ENCODE data around the gene BICD1. TPM values are rescaled to one million over a fixed set of nuclear protein-coding genes. Genes with fewer than 3 reads are reported as not detected.

Gene BICD1
- polyA plus RNA-seq, 1 of the 3 experiments (the other 2 are of a cell fraction), result 12.1 TPM

DNA sequence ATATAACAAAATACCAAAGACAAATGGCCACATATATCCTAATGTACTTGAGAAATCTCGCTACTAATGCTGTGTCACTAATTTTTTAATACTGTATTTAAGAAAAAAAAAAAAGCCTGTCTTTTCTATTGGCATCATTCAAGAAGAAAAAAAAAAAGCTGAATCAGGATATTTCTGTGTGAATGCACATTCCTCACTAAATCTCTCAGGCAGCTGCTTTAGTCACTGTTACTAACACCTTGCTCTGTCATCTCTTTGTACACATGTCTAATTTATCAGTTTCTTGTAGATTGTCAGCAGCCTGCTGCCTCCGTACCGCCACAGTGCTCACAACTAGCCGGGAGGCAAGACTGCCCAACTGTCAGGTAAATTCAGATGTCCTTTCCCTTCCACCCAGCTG lies 260.7 kb downstream of the BICD1 start:
- no peaks in the 10 kb centered on the region for H3K9me2 ChIP-seq
- H3K9ac ChIP-seq, result no peak overlapping the region
- H3K9me3 ChIP-seq, result no peaks in the 10 kb centered on the region
- no peak for DNase-seq
- WGBS (ENCODE audit: low lambda C conversion rate), result 97% methylated on average over 4 of the region's 4 CpGs
- H3K36me3 ChIP-seq (replicated peaks in 1 of 2; ENCODE audit: control insufficient read depth in 1 of 2, insufficient read depth in 2 of 2, low read length in 1 of 2), result no peaks in the 10 kb centered on the region
- H3K27me3 ChIP-seq (ENCODE audit: insufficient read depth), result no peaks in the 10 kb centered on the region
- POLR2A ChIA-PET, result no interaction called here
- H3K4me3 ChIP-seq (ENCODE audit: low read depth in 2 of 2, low read length in 1 of 2), result no peak overlapping the region
- H3K4me2 ChIP-seq, result no peak overlapping the region
- no peak overlapping the region for H2AFZ ChIP-seq (ENCODE audit: low read depth)
- no peaks in the 10 kb centered on the region for H4K20me1 ChIP-seq (ENCODE audit: insufficient read depth)
- no peaks in the 10 kb centered on the region for H3K79me2 ChIP-seq (ENCODE audit: insufficient read depth)
- H3F3A ChIP-seq (replicated peaks; ENCODE audit: insufficient read depth), result peaks cover 3% of the 10 kb centered on the region
- TF ChIP-seq TAF1 (IDR thresholded peaks at IDR 0.05; ENCODE audit: borderline replicate concordance, low read depth, low read length) (no peak), TCF12 (IDR thresholded peaks at IDR 0.05) (no peak), EZH2phosphoT487 (IDR thresholded peaks at IDR 0.05; ENCODE audit: borderline replicate concordance, low read depth) (no peak), SIN3A (IDR thresholded peaks at IDR 0.05; ENCODE audit: borderline replicate concordance, low read depth, low read length) (no peak), SMC3 (IDR thresholded peaks at IDR 0.05; ENCODE audit: low read depth, low read length) (no peak), YY1 (IDR thresholded peaks at IDR 0.05; ENCODE audit: low read depth) (no peak), NFIC (IDR thresholded peaks at IDR 0.05; ENCODE audit: borderline replicate concordance) (no peak), ELF1 (IDR thresholded peaks at IDR 0.05) (no peak), MEF2A (IDR thresholded peaks at IDR 0.05; ENCODE audit: borderline replicate concordance, low read depth) (no peak), EP300 (IDR thresholded peaks at IDR 0.05; ENCODE audit: borderline replicate concordance in 1 of 2, low read depth in 1 of 2, low read length in 1 of 2) (no peak), FOSL2 (IDR thresholded peaks at IDR 0.05; ENCODE audit: borderline replicate concordance, low read depth) (no peak), GATA2 (CRISPR knock-in tag; IDR thresholded peaks at IDR 0.05) (no peak), FOXM1 (IDR thresholded peaks at IDR 0.05; ENCODE audit: low read depth) (no peak), RFX5 (IDR thresholded peaks at IDR 0.05; ENCODE audit: low read length) (no peak), MXI1 (IDR thresholded peaks at IDR 0.05; ENCODE audit: low read depth, low read length) (no peak), TEAD4 (IDR thresholded peaks at IDR 0.05; ENCODE audit: borderline replicate concordance, insufficient read depth) (no peak)
- TF ChIP-seq, protein P1, sequence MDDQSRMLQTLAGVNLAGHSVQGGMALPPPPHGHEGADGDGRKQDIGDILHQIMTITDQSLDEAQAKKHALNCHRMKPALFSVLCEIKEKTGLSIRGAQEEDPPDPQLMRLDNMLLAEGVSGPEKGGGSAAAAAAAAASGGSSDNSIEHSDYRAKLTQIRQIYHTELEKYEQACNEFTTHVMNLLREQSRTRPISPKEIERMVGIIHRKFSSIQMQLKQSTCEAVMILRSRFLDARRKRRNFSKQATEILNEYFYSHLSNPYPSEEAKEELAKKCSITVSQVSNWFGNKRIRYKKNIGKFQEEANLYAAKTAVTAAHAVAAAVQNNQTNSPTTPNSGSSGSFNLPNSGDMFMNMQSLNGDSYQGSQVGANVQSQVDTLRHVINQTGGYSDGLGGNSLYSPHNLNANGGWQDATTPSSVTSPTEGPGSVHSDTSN (IDR thresholded peaks at IDR 0.05), result no peak
- TF ChIP-seq, protein P2, sequence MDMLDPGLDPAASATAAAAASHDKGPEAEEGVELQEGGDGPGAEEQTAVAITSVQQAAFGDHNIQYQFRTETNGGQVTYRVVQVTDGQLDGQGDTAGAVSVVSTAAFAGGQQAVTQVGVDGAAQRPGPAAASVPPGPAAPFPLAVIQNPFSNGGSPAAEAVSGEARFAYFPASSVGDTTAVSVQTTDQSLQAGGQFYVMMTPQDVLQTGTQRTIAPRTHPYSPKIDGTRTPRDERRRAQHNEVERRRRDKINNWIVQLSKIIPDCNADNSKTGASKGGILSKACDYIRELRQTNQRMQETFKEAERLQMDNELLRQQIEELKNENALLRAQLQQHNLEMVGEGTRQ (IDR thresholded peaks at IDR 0.05; ENCODE audit: borderline replicate concordance, low read depth, low read length), result no peak
- CTCF ChIA-PET, result interaction anchor here (1.2 to 4.2 kb wide), 6 partner anchors 9 to 388 kb away, joined by 3 to 37 read pairs (median 5); partner anchors contain the start of gene YARS2
- H3K4me1 ChIP-seq (ENCODE audit: control insufficient read depth in 1 of 2, insufficient read depth in 2 of 2, low read depth in 1 of 2, low read length in 1 of 2), result peaks cover 0 to 5% of the 10 kb centered on the region in 2 experiments; a peak in 3 of 4 replicates
- no peak overlapping the region for H3K27ac ChIP-seq (ENCODE audit: low read depth in 2 of 2, low read length in 1 of 2)

DNA sequence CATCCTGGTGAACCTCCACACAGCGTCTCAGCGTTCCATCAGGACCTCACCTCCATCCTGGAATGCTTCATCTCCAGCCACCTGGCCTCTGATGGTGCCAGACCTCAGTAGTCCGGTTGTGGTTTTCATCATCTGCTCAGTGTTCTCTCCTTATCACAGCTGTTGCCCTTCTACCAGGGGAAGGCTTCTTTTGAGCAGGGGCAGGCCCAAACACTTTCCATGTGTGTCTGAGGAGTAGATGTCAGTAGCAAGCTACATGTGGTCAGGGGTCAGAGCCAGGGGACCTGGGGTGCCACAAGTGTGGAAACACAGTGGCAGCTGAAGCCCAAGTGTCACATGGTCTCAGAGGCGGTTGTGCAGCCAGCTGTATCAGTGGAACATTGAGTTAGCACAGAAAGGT lies 262.6 kb downstream of the BICD1 start:
- Histone ChIP-seq H3K9me3 (no peaks in the 10 kb centered on the region), H3F3A (replicated peaks; ENCODE audit: insufficient read depth) (peaks cover 3% of the 10 kb centered on the region), H3K4me1 (ENCODE audit: control insufficient read depth in 1 of 2, insufficient read depth in 2 of 2, low read depth in 1 of 2, low read length in 1 of 2) (peaks cover 0 to 5% of the 10 kb centered on the region in 2 experiments; a peak in 3 of 4 replicates), H4K20me1 (ENCODE audit: insufficient read depth) (no peaks in the 10 kb centered on the region), H3K27me3 (ENCODE audit: insufficient read depth) (no peaks in the 10 kb centered on the region), H3K9me2 (no peaks in the 10 kb centered on the region), H3K4me3 (ENCODE audit: low read depth in 2 of 2, low read length in 1 of 2) (no peak overlapping the region), H3K4me2 (no peak overlapping the region), H3K79me2 (ENCODE audit: insufficient read depth) (no peaks in the 10 kb centered on the region), H2AFZ (ENCODE audit: low read depth) (no peak overlapping the region), H3K27ac (ENCODE audit: low read depth in 2 of 2, low read length in 1 of 2) (no peak overlapping the region), H3K36me3 (replicated peaks in 1 of 2; ENCODE audit: control insufficient read depth in 1 of 2, insufficient read depth in 2 of 2, low read length in 1 of 2) (no peaks in the 10 kb centered on the region), H3K9ac (no peak overlapping the region)
- 13% methylated on average over 2 of the region's 4 CpGs for WGBS (ENCODE audit: low lambda C conversion rate)
- ChIA-PET CTCF (interaction anchor here (1.2 to 2.5 kb wide), 4 partner anchors 31 to 386 kb away, joined by 3 to 9 read pairs (median 4); partner anchors contain the start of gene YARS2), POLR2A (no interaction called here)
- no peak for DNase-seq
- TF ChIP-seq TAF1 (IDR thresholded peaks at IDR 0.05; ENCODE audit: borderline replicate concordance, low read depth, low read length), result no peak
- TF ChIP-seq MXI1 (IDR thresholded peaks at IDR 0.05; ENCODE audit: low read depth, low read length), result no peak
- no peak for TF ChIP-seq SIN3A (IDR thresholded peaks at IDR 0.05; ENCODE audit: borderline replicate concordance, low read depth, low read length)
- TF ChIP-seq MEF2A (IDR thresholded peaks at IDR 0.05; ENCODE audit: borderline replicate concordance, low read depth), result no peak
- TF ChIP-seq, protein P3, sequence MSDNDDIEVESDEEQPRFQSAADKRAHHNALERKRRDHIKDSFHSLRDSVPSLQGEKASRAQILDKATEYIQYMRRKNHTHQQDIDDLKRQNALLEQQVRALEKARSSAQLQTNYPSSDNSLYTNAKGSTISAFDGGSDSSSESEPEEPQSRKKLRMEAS (IDR thresholded peaks at IDR 0.05; ENCODE audit: low read depth), result no peak
- TF ChIP-seq JUND (IDR thresholded peaks at IDR 0.05), result no peak
- TF ChIP-seq, protein P1 (IDR thresholded peaks at IDR 0.05), result no peak
- TF ChIP-seq FOXM1 (IDR thresholded peaks at IDR 0.05; ENCODE audit: low read depth), result no peak
- no peak for TF ChIP-seq RFX5 (IDR thresholded peaks at IDR 0.05; ENCODE audit: low read length)
- TF ChIP-seq FOXJ3 (CRISPR knock-in tag; IDR thresholded peaks at IDR 0.05), result no peak
- TF ChIP-seq YY1 (IDR thresholded peaks at IDR 0.05; ENCODE audit: low read depth), result no peak
- TF ChIP-seq EP300 (IDR thresholded peaks at IDR 0.05; ENCODE audit: borderline replicate concordance in 1 of 2, low read depth in 1 of 2, low read length in 1 of 2), result no peak
- no peak for TF ChIP-seq FOSL2 (IDR thresholded peaks at IDR 0.05; ENCODE audit: borderline replicate concordance, low read depth)
- no peak for TF ChIP-seq RCOR1 (IDR thresholded peaks at IDR 0.05; ENCODE audit: low read length)
- no peak for TF ChIP-seq GATA2 (CRISPR knock-in tag; IDR thresholded peaks at IDR 0.05)
- no peak for TF ChIP-seq NFIC (IDR thresholded peaks at IDR 0.05; ENCODE audit: borderline replicate concordance)
- TF ChIP-seq NRF1 (IDR thresholded peaks at IDR 0.05; ENCODE audit: low read depth, low read length), result no peak
